ENCODE data around the gene ADAM15.

The ADAM15 gene, protein sequence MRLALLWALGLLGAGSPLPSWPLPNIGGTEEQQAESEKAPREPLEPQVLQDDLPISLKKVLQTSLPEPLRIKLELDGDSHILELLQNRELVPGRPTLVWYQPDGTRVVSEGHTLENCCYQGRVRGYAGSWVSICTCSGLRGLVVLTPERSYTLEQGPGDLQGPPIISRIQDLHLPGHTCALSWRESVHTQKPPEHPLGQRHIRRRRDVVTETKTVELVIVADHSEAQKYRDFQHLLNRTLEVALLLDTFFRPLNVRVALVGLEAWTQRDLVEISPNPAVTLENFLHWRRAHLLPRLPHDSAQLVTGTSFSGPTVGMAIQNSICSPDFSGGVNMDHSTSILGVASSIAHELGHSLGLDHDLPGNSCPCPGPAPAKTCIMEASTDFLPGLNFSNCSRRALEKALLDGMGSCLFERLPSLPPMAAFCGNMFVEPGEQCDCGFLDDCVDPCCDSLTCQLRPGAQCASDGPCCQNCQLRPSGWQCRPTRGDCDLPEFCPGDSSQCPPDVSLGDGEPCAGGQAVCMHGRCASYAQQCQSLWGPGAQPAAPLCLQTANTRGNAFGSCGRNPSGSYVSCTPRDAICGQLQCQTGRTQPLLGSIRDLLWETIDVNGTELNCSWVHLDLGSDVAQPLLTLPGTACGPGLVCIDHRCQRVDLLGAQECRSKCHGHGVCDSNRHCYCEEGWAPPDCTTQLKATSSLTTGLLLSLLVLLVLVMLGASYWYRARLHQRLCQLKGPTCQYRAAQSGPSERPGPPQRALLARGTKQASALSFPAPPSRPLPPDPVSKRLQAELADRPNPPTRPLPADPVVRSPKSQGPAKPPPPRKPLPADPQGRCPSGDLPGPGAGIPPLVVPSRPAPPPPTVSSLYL

DNA sequence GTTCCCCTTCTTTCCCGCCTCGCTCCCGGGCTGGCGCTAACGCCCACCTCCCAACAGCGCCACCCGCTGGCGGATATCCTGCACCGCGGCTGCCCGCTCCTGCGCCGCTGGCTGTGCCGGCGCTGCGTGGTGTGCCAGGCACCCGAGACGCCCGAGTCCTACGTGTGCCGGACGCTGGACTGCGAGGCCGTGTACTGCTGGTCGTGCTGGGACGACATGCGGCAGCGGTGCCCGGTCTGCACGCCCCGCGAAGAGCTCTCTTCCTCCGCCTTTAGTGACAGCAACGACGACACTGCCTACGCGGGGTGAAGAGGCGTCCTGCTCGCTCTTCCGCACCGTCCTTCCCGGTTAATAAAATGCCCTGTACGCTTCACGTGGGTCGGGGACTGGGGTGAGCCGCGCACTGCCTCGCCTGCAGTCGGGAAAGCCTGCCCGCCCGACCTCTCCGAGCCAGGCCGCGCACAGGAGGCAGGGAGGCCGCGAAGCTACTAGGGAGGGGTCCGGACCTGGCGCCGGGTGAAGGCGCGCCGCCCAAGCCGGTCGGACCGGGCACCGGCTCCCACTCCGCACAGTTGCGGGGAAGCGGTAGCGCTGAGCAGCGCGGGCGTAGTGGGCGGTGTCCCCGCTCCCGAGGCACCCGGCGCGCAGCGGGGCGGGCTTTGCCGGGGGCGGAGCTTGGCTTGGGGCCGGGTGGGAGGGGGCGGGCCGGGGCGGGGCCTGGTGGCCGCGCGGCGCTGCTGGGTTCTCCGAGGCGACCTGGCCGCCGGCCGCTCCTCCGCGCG lies at the start of gene ADAM15:
Gene ADAM15 (plus strand): TSS at position 757 of the 782 bp plus-strand sequence. CDS start 71 bp downstream, outside the sequence.
- Histone ChIP-seq H3K27ac (peak within 1 kb of the TSS; percentile 68 to 91), H3K4me3 (peak within 1 kb of the TSS; percentile 79)
- TF ChIP-seq, protein P1, sequence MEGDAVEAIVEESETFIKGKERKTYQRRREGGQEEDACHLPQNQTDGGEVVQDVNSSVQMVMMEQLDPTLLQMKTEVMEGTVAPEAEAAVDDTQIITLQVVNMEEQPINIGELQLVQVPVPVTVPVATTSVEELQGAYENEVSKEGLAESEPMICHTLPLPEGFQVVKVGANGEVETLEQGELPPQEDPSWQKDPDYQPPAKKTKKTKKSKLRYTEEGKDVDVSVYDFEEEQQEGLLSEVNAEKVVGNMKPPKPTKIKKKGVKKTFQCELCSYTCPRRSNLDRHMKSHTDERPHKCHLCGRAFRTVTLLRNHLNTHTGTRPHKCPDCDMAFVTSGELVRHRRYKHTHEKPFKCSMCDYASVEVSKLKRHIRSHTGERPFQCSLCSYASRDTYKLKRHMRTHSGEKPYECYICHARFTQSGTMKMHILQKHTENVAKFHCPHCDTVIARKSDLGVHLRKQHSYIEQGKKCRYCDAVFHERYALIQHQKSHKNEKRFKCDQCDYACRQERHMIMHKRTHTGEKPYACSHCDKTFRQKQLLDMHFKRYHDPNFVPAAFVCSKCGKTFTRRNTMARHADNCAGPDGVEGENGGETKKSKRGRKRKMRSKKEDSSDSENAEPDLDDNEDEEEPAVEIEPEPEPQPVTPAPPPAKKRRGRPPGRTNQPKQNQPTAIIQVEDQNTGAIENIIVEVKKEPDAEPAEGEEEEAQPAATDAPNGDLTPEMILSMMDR (IDR thresholded peaks at IDR 0.05), result peak; percentile 92
- peak; percentile 90 for DNase-seq (ENCODE audit: low spot score)

DNA sequence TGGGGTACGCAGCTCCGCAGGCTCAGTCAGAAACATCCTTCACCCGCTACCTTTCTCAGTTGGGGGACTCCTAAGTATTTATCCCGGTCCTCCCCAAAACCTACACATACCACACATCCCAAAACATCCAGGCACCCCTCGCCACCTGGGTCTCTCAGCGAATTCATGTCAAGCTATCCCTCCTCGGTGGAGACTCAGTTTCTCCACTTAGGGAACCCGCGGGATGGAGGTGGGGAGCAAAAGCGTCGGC lies 49.8 kb upstream of the ADAM15 start:
- Histone ChIP-seq H3K4me3 (peak overlapping the region; percentile 94), H3K27ac (peak overlapping the region; percentile 93 to 98)
- no peak for DNase-seq (ENCODE audit: low spot score)
- TF ChIP-seq, protein P1 (IDR thresholded peaks at IDR 0.05), result no peak

DNA sequence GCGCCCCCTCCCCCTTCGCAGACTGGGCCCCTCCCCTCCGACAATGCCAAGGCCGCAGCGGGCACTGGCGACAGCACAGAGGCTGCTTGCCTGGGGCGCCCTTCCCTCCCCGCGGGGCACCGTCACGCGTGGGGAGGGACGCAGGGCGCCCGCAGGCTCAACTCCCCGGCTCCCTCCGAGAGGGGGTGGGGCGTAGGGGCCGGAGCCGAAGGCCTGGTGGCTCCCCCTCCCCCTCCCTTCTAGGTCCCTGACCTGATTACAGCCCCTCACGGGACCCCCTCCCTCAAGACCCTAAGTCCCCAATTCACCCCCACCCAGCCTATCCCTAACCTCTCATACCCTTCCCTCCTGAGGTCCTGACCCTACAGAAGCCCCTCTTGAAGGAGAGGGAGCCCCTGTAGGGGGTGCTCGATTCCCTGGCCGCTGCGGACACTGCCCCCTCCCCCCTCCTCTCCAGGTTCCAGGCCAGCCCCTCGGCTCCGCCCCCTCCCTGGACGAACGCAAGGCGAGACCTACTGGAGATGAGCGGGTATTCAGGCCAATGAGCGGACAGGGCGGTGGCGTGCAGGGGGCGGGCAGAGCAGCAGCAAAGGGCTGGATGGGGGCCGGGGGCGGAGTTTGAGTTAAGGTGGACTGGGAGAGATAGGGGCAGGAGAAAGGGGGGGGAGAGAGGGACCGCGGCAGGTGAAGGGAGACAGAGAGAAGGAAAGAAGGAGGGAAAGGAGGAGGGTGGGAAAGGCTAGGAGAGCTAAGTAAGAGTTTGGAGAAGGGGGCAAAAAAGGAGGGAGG lies 49.2 kb upstream of the ADAM15 start:
- TF ChIP-seq, protein P1 (IDR thresholded peaks at IDR 0.05), result no peak
- peak; percentile 100 for DNase-seq (ENCODE audit: low spot score)
- H3K27ac ChIP-seq, result peak overlapping the region; percentile 93 to 98
- peak overlapping the region; percentile 94 for H3K4me3 ChIP-seq

DNA sequence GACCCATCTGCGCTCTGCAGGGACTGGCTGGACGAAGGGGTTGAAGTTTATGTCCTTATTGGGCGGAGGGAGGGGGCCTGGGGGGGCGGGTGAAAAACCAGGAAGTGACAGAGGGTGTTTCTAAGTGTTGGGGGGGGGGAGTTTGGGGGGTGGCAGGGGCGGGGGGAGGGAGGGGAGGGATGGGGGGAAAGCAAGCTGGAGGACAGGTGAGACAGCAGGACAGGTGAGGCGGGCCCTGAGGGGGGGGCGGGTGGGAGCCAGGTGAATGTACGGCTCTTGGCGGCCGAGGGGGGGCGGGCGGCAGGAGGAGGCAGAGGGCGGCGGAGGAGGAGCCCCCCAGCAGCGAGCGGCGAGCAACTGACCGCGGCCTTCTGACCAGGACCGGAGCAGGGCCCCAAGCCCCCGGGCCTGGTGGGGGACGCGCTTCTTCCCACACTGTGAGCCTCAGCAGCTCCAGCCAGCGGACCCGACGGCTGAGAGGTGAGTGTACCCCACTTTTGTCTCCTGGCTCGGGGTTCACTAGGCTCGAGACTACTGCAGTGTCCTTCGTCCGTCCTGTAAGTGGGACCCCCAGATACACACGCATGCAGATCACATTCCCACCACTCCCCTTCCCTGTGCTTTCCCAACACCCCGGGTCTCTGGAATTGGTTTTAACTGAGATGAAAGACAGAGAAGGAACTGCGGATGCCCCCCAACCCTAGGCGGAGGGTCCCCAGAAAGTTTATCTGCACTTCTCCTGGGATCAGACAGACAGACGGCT lies 48.5 kb upstream of the ADAM15 start, which contains the start of gene ZBTB7B:
Gene ZBTB7B (plus strand): TSS at position 339 of the 763 bp plus-strand sequence. CDS start 11,859 bp downstream, outside the sequence.
- Histone ChIP-seq H3K4me3 (peak within 1 kb of the TSS; percentile 94), H3K27ac (peak within 1 kb of the TSS; percentile 93 to 98)
- TF ChIP-seq, protein P1 (IDR thresholded peaks at IDR 0.05), result no peak
- DNase-seq (ENCODE audit: low spot score), result no peak

DNA sequence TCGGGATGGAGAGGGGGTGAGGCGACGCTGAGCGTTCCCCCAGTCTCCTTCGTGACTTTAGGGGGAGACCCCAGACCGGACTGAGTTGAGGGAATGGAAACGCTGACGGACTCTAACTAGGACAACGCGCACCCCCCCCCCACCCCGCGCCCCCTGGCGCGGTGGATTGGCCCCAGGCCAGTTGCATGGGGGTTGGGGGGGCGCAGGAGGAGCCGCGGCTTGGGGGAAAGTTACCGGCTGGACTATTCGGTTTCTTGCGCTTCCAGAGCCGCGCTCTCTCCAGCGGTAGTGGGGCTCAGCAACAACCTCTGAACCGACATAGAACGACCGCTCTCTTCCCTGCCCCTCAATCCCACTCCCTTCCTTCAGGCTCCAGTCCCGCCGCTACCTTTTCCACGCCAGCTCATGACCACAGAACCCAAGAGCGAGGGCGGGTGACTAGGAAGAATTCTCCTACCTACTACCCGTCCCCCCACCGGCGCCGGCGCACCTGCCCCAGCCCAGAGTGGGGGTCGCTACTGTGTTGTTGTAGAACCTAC lies 47.8 kb upstream of the ADAM15 start:
- DNase-seq (ENCODE audit: low spot score), result no peak
- Histone ChIP-seq H3K4me3 (peak overlapping the region; percentile 94), H3K27ac (peak overlapping the region; percentile 93 to 98)
- TF ChIP-seq, protein P1 (IDR thresholded peaks at IDR 0.05), result no peak

Measured in coronary artery (tissue), 2 donors.